Stomach smooth muscle (tissue), 2 donors: ENCODE results near the gene CELF5.
A peak's percentile ranks its signal among the peaks of the same experiment; 100 is the strongest.
"Not testable (repeated sequence)": the region's sequence is repeated elsewhere in the genome, so short reads cannot be mapped to it uniquely, and the experiment has no call there.

Source experiments
- H3K27ac ChIP-seq: one replicate; pipeline ENCODE4 v1.7.0; 2013; ENCODE audit warnings: mild to moderate bottlenecking, low read length, inconsistent platforms
- H3K27me3 ChIP-seq, 2 donors: one replicate each; pipeline ENCODE4 v1.7.0; 2013; ENCODE audit warnings: low read length in 2 of 2; ENCODE audit not compliant: insufficient read depth in 2 of 2, control insufficient read depth in 1 of 2
- H3K36me3 ChIP-seq, 2 donors: one replicate each; pipeline ENCODE4 v1.7.0; 2013; ENCODE audit warnings: low read length in 2 of 2; ENCODE audit not compliant: control insufficient read depth in 2 of 2, insufficient read depth in 2 of 2
- H3K4me1 ChIP-seq: one replicate; pipeline ENCODE4 v1.7.0; 2013; ENCODE audit warnings: low read length; ENCODE audit not compliant: control insufficient read depth, insufficient read depth
- H3K4me3 ChIP-seq, 2 donors: one replicate each; pipeline ENCODE4 v1.7.0; 2013; ENCODE audit warnings: low read length in 2 of 2
- H3K9ac ChIP-seq, 2 donors: one replicate each; pipeline ENCODE4 v1.7.0; 2013; ENCODE audit warnings: low read length in 2 of 2, mild to moderate bottlenecking in 1 of 2
- H3K9me3 ChIP-seq, 2 donors: one replicate each; pipeline ENCODE4 v1.7.0; 2013; ENCODE audit warnings: low read length in 2 of 2; ENCODE audit not compliant: control insufficient read depth in 2 of 2
- donor health status: healthy.
- donor health status: Pancreatic carcinoma.

The CELF5 gene

GRCh38 chr19:3325451-3325850 is 101.0 kb downstream of the CELF5 start:
- Histone ChIP-seq H3K36me3 (no peaks in the 10 kb centered on the region), H3K9ac (no peak overlapping the region), H3K4me1 (no peaks in the 10 kb centered on the region), H3K27me3 (peaks cover 5% of the 10 kb centered on the region in 2 donors), H3K9me3 (no peaks in the 10 kb centered on the region), H3K4me3 (no peak overlapping the region), H3K27ac (no peak overlapping the region)

DNA sequence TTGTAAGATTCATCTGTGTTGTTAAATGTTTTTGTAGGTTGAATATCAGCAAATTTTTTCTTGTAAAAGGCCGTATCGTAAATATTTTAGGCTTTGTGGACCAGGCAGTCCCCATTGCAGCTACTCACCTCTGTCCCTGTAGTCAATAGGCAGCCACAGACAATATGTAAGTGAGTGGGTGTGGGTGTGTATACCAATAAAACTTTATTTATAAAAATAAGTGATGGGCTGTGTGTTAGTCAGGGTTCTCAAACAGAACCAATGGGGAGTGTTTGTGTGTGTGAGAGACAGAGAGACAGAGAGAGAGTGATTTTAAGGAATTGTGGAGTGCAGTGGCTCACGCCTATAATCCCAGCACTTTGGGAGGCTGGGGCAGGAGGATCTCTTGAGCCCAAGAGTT is 104.3 kb downstream of the CELF5 start:
- Histone ChIP-seq H3K9me3 (no peaks in the 10 kb centered on the region), H3K4me1 (peaks cover 7% of the 10 kb centered on the region), H3K4me3 (no peak overlapping the region), H3K27ac (no peak overlapping the region), H3K9ac (no peak overlapping the region), H3K27me3 (no peaks in the 10 kb centered on the region), H3K36me3 (no peaks in the 10 kb centered on the region)

DNA sequence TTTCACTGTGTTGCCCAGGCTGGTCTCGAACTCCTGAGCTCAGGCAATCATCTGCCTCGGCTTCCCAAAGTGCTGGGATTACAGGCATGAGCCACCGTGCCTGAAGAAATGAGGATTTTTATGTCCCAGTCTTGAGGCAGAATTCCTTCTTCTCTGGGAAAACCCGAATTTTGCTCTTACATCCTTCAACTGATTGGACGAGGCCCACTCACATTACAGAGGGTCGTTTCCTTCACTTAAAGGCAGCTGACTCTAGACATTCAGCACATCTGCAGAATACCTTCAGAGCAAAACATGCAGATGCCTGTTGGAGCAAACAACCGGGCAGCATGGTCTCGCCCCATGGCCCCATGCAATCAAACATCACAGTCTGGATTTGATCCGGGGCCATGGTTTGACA is 105.6 kb downstream of the CELF5 start:
- H3K4me3 ChIP-seq: no peak overlapping the region
- H3K27me3 ChIP-seq: no peaks in the 10 kb centered on the region

DNA sequence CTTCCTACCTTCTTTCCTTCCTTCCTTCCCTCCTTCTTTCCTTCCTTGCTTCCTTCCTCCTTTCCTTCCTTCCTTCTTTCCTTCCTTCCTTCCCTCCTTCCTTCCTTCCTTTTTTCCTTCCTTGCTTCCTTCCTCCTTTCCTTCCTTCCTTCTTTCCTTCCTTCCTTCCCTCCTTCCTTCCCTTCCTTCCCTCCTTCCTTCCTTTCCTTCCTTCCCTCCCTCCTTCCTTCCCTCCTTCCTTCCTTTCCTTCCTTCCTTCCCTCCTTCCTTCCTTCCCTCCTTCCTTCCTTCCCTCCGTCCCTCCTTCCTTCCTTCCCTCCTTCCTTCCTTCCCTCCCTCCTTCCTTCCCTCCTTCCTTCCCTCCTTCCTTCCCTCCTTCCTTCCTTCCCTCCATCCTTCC is 107.8 kb downstream of the CELF5 start:
- H3K9me3 ChIP-seq, H3K27ac ChIP-seq, H3K27me3 ChIP-seq, H3K4me3 ChIP-seq, H3K9ac ChIP-seq, H3K36me3 ChIP-seq: not testable (repeated sequence)
- H3K4me1 ChIP-seq: peaks cover 38% of the 10 kb centered on the region

More for the DNA sequence above, 105.6 kb downstream of the CELF5 start:
- Histone ChIP-seq H3K36me3 (no peaks in the 10 kb centered on the region), H3K9me3 (no peaks in the 10 kb centered on the region), H3K9ac (no peak overlapping the region), H3K4me1 (peaks cover 16% of the 10 kb centered on the region), H3K27ac (no peak overlapping the region)

DNA sequence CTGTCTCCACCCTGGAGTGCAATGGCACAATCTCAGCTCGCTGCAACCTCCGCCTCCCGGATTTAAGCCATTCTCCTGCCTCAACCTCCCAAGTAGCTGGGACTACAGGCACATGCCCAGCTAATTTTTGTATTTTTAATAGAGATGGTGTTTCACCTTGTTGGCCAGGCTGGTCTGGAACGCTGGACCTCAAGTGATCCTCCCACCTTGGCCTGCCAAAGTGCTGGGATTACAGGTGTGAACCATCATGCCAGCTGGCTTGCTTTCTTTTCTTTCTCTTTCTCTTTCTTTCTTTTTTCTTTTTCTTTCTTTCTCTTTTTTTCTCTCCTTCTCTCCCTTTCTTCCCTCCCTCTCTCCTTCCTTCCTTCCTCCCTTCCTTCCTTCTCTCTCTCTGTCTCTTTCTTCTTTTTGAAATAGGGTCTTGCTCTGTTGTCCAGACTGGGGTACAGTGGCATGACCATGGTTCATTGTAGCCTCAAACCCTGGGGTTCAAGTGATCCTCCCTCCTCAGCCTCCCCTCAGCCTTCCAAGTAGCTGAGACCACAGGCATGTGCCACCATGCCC is 108.6 kb downstream of the CELF5 start:
- Histone ChIP-seq H3K9me3 (no peaks in the 10 kb centered on the region), H3K4me1 (peaks cover 43% of the 10 kb centered on the region), H3K27me3 (no peaks in the 10 kb centered on the region), H3K36me3 (no peaks in the 10 kb centered on the region), H3K27ac (peak overlapping the region; percentile 99), H3K9ac (no peak overlapping the region), H3K4me3 (no peak overlapping the region)

GRCh38 chr19:3333662-3334061 is 109.2 kb downstream of the CELF5 start:
- Histone ChIP-seq H3K36me3 (no peaks in the 10 kb centered on the region), H3K27me3 (no peaks in the 10 kb centered on the region), H3K4me3 (no peak overlapping the region), H3K9me3 (no peaks in the 10 kb centered on the region), H3K27ac (peak overlapping the region; percentile 99), H3K4me1 (peaks cover 48% of the 10 kb centered on the region), H3K9ac (no peak overlapping the region)

- peak overlapping the region; percentile 99 for H3K27ac ChIP-seq
- H3K4me3 ChIP-seq, H3K36me3 ChIP-seq, H3K27me3 ChIP-seq, H3K9me3 ChIP-seq: not testable (repeated sequence)
- H3K4me1 ChIP-seq: peaks cover 53% of the 10 kb centered on the region
- peak overlapping the region; percentile 54 to 62 for H3K9ac ChIP-seq
These were observed 110.4 kb downstream of the CELF5 start for GRCh38 chr19:3334749-3335430.

DNA sequence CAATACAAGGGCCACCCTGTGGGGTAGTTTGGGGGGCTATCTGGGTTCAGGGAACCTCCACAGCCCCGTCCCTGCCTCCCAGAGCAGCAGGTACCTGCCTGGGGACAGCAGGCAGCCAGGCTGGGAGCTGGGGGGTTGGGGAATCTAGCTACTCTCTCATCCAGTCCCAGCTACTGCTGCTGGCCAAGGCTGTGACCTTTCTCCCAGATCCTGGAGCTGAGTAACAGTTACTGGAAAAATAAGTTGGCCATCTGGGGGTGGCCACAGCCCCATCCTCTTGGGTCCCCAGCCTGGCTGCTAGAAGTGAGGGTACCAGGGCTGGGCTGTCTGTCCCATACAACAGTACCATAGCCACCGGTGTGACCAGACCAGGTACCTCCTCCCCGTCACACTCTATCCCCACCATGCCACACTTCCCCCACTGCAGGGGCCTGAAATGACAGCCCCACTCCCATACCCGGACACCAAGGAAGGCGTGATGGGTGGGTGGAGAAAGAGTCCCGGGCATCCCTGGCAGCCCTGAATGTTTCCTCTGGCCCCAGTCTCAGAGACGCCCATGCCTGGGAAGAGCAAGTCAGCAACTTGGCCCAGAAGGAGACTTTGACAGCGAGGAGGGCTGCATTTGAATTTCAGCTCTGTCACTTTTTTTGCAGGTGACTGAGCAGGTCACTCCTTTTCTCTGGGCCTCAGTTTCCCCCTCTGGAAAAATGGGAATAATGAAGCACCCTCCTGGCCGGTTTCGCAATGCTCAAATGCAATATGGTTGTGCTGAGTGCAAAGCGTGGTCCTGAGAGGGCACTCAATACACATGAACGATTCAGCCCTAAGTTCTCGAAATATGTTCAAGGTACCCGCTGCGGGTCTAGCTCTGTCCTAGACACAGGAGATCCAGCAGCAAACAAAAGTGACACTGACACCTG is 111.2 kb downstream of the CELF5 start:
- Histone ChIP-seq H3K27ac (peak overlapping the region; percentile 99), H3K27me3 (no peaks in the 10 kb centered on the region), H3K4me3 (peak overlapping the region in 1 of 2 donors; percentile 40), H3K36me3 (no peaks in the 10 kb centered on the region), H3K9me3 (no peaks in the 10 kb centered on the region), H3K4me1 (peaks cover 54% of the 10 kb centered on the region), H3K9ac (peak overlapping the region; percentile 58 to 62)

DNA sequence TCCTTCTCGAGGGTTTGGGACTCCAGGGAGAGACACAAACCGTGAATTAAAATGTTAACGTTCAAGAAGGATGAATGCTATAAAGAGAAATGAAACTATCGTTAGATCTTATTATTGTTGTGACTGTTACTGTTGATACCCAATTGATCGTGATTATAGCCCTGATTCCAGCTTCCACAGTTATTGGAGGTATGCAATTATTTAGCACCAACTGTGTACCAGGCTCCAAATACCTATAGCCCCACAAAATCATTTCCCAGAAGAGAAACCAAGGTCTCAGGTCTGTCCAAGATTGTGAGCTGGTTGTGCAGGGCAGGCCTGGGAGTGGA is 111.9 kb downstream of the CELF5 start:
- Histone ChIP-seq H3K4me1 (peaks cover 54% of the 10 kb centered on the region), H3K27me3 (no peaks in the 10 kb centered on the region), H3K9me3 (no peaks in the 10 kb centered on the region), H3K36me3 (no peaks in the 10 kb centered on the region), H3K27ac (peak overlapping the region; percentile 99), H3K9ac (peak overlapping the region; percentile 36 to 58), H3K4me3 (peak overlapping the region in 1 of 2 donors; percentile 40)

GRCh38 chr19:3336680-3337523 is 112.4 kb downstream of the CELF5 start:
- H3K9ac ChIP-seq: peak overlapping the region; percentile 74 to 80
- H3K27ac ChIP-seq: peak overlapping the region; percentile 99
- H3K4me1 ChIP-seq: peaks cover 54% of the 10 kb centered on the region
- no peaks in the 10 kb centered on the region for H3K9me3 ChIP-seq
- H3K36me3 ChIP-seq: no peaks in the 10 kb centered on the region
- peak overlapping the region; percentile 34 to 54 for H3K4me3 ChIP-seq
- H3K27me3 ChIP-seq: no peaks in the 10 kb centered on the region
